Stimulated activated CD8-positive, alpha-beta memory T cell treated with anti-CD3 and anti-CD28 coated beads, Interleukin-4, amount 100 ng/mL, for 1 hour (primary cell): ENCODE measurements around the gene POFUT1.
"Not testable (repeated sequence)": the region's sequence is repeated elsewhere in the genome, so short reads cannot be mapped to it uniquely, and the experiment has no call there.

Experiments used
- DNase-seq, 2 donors: peaks; one replicate each; pipeline ENCODE4 v3.0.0-alpha.2; 2020; ENCODE audit warnings: low read depth in 2 of 2, low spot score in 1 of 2

The POFUT1 gene

GRCh38 chr20:32274359-32274758 is 66.7 kb downstream of the POFUT1 start:
- DNase-seq = no peak

DNA sequence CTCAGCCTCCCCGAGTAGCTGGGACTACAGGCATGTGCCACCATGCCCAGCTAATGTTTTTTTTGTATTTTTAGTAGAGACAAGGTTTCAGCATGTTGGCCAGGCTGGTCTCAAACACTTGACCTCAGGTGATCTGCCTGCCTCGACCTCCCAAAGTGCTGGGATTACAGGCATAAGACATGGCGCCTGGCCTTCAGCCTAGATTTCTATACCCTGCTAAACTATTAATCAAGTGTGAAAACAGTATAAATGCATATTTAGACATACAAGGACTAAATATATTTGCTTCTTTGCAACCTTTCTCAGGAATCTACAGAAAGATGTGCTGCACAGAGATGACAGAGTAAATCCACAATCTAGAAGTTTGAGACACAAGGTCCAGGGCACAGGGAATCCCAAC is 67.5 kb downstream of the POFUT1 start:
- not testable (repeated sequence) for DNase-seq

DNA sequence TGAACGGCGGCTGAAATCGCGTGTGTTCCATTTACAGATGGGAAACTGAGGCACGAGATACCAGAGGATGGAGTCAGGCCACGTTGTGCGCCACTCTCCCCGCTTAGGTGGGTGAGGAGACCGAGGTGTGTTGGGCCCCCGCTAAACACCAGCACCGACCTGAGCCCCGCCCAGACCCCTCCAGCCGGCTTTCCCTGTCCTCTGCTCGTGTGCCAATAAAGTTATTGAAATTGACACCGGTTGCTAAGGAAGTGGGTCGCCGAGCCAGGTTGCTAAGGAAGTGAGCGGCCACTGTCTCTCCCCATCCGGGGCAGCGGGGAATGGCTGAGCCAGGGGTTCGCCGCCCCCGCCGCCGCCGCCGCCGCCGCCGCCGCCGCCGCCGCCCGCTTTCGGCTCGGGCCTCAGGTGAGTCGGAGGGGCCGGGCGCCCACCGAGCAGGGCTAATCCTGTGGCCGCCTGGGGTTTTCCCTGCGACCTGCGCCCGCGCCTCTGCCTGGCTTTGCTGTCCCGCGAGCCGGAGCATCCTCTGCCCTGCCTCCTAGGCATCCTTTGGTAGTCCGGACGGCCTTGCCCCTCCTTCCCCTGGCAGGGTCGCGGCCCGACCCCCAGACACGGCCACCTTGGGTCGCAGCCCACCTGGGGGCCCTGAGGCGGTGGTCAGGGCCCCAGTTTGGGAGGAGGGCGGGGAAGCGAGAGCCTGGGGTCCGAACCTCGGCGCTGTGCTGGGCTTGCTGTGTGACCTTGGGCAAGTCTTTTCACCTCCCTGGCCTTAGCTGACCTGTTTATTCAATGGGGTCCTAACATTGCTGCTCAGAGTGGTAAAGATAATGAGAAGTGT is 69.9 kb downstream of the POFUT1 start, which contains the start of gene KIF3B:
TSS of gene KIF3B (plus strand) at position 291 of the 838 bp plus-strand sequence. CDS start 32,127 bp downstream, outside the sequence.
- DNase-seq = peak; percentile 73

GRCh38 chr20:32278199-32278643 is 70.5 kb downstream of the POFUT1 start:
- no peak for DNase-seq

DNA sequence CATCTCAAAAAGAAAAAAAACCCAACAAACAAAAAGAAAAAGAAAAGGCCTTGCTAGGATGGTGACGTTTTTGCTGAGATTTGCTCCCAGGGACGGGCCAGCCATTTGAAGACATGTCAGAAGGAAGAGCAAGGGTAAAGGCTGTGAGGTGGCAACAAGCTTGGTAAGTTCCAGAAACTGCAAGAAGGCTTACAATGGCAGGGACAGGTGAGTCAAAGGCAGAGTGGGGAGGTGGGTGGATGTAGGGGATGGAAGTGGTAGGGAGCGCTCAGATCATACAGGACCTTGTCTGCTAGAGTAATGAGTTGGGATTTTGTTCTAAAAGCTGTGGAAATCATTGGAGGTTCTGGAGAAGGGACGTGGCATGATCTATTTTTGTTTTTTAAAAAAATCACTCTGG is 74.0 kb downstream of the POFUT1 start:
- no peak for DNase-seq

DNA sequence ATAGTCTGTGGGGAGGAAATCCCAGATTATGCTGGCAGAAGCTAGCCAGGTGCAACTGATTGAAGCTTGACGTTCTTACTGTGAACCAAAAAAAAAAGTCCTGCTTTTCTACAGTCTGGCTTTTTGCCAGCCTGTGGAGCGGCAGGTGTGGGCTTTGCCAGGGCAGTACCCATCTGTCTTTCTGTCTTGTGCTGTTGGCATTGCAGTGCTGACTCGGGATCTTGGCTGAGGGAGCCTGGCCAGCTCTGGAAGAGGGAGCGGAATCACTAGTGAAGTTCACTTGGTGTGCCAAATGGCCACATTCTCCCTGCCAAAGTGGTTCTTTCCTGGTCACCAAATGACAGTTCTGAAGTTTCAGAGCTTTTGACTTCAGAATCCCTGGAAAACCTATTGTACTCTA is 74.8 kb downstream of the POFUT1 start:
- no peak for DNase-seq

DNA sequence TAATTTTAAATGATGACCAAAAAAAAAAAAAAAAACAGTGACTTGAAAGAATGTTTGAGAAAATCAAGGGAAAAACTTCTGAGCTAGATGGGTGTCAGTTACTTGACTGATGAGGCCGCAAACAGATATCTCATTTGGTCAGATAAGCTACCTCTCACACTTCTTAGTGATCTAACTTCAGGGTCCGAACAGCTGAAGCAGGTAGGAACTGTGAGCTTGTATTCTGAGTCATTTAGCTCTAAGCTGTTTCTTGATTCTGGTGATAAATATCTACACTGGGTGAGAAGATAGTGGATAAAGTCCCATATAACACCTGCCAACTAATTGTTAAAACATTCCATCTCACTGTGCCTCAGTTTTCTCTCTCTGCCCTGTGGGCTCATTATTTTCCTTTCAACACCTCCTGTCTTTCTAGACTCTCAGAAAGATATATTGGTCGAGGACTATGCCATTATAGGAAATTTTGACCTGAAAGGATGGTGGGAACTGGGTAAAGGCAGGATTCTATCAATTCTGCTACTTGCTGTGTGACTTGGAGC is 77.5 kb downstream of the POFUT1 start:
- no peak for DNase-seq

- no peak for DNase-seq
Observed at GRCh38 chr20:32285621-32286371, 78.1 kb downstream of the POFUT1 start.

- no peak for DNase-seq
Observed at GRCh38 chr20:32287231-32287638, 79.6 kb downstream of the POFUT1 start.
